ENCODE measurements around the gene PIAS2.
"Not testable (repeated sequence)": the region's sequence is repeated elsewhere in the genome, so short reads cannot be mapped to it uniquely, and the experiment has no call there.

PIAS2 gene

DNA sequence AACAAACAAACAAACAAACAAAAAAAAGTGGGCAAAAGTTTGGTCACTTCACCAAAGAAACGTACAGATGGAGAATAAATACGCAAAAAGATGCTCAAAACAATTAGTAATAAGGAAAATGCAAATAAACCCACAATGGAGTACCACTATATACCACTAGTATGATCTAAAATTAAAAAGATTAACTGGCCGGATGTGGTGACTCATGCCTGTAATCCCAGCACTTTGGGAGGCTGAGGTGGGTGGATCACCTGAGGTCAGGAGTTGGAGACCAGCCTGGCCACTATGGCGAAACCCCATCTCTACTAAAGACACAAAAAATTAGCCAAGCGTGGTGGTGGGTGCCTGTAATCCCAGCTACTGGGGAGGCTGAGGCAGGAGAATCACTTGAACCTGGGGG is 84.9 kb downstream of the PIAS2 start:
- not testable (repeated sequence) for DNase-seq (ENCODE audit: low spot score)

- DNase-seq (ENCODE audit: low spot score), result no peak
Measured at GRCh38 chr18:46831434-46831833, 85.9 kb downstream of the PIAS2 start.

- no peak for DNase-seq (ENCODE audit: low spot score)
Measured at GRCh38 chr18:46830633-46831032, 86.7 kb downstream of the PIAS2 start.

DNA sequence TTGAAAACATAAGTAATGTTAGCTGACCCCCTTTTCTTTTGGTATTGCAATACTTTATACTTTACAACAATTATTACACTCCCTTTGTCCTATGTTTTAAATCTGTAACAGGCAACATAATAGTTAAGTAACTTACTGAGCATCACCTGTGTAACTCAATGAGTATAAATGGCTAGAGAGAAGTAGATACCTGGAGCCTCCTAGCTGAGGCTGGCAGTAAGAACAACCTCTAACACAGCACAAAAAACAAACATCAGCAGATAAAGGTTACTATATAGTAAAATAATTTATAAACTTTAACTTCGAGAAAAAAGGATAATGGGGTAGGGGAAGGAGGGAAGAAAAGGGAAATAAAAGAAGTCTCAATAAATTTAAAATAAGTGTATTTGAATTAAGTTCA is 87.4 kb downstream of the PIAS2 start:
- no peak for DNase-seq (ENCODE audit: low spot score)

DNA sequence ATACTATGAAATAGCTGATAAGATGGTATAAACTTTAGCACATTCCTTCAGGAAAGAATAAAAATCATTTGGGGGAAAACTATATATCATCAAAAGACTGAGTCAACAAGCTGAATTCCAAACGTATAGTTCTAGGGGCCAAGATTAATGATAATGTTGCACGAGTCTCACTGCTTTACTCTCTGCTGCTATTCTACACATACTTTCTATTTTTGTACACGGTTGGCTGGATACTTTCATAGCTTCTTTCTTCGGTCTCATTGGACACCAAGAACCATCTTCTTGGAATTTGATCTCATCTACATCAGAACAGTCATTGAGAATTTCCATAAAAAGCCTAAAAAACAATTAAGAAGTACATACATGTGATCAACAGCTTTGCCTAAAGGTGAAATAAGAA is 87.8 kb downstream of the PIAS2 start:
- no peak for DNase-seq (ENCODE audit: low spot score)

DNA sequence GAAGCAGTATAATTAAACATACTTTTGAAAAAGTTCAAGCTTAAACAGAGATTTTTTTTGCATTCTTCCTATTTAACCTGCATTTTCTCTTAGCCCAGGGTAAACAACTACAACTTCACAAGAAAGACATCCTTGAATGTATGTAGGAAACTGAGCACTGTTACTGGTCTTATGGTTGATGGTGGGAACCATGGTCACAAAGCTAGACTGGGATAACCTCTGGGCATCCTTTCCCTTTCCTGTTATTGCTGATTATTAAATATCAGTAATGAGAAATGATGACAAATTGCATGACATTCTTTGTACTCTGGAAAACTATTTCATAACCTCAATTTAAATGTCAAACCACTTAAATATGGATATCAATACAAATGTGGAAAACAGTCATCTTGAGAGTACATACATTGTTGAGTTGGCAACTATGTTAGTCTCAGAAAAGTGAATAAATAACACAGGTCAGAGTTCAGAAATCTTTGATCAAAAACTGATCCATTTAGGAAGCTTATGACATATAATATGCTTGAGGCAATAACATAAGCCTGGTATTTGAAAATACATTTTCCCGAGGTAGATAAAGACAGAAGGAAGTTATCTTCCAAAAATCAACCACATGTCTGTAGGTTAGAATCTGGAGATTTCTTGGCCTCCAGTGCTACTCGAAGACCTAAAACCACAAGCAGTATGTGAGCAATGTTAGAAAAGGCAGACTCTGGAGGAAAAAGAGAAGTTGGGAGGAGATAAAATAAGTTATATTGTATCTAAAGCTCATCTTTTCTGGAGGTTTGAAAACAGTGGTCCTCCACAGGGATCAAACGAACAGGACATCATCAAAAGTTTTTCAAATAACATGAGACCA is 95.2 kb downstream of the PIAS2 start:
- no peak for DNase-seq (ENCODE audit: low spot score)

DNA sequence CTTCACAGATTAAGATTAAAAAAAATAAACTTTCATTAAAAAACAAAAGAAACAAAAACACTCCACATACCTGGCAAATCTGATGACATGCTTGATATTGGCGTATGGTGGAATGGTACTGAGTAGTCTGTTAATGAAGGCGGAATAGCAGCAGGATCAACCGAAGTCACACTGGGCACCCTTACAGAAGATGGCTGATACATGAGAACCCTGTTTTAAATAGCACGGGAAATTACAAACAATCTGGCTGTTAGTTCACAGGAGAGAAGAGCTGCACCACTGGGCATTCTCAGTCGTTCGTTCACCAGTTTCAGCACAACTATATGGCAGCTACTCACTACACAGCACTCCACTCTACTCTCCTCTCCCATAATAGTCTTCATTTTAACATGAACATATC is 96.4 kb downstream of the PIAS2 start:
- no peak for DNase-seq (ENCODE audit: low spot score)

- no peak for DNase-seq (ENCODE audit: low spot score)
Measured at GRCh38 chr18:46815661-46816060, 101.6 kb downstream of the PIAS2 start.

DNA sequence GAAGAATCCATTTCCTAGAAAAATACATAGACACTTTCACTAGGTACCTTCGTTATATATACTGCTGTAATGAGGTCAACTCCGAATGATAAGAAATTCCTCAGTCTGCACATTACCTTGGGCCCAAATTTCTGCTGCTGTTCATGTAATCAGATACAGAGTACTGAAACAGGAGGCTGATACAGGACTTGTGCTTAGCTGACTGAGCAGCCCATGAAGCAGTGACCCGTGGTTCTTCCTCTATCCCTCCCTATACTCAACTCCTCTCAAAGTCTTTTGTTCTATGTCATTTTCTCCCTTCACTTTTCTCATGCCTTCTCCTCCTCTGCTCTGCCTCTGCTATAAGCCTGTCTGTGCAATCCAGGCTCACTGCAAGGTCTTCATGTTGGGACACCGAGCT is 102.9 kb downstream of the PIAS2 start:
- DNase-seq (ENCODE audit: low spot score), result no peak

DNA sequence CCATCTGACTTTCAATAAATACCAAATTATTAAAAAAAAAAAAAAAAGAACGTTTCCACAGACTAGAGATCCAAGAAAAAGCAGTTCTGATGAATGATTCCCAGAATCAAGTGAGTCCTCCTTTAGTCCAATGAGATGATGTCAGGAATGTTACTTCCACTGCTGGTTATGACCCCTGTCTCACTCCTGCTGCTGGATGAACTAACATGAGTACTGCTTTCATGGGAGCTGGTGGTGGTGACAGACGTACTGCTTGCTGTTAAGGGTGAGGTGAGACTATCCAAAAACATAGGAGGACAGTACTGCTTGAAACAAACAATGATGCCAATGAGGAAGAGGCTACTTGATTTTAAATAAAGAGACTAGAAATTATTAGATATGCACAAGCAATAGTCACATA is 105.0 kb downstream of the PIAS2 start:
- no peak for DNase-seq (ENCODE audit: low spot score)

- no peak for DNase-seq (ENCODE audit: low spot score)
Measured at GRCh38 chr18:46810481-46811000, 106.8 kb downstream of the PIAS2 start.

GRCh38 chr18:46809145-46809544 is 108.2 kb downstream of the PIAS2 start:
- no peak for DNase-seq (ENCODE audit: low spot score)

DNA sequence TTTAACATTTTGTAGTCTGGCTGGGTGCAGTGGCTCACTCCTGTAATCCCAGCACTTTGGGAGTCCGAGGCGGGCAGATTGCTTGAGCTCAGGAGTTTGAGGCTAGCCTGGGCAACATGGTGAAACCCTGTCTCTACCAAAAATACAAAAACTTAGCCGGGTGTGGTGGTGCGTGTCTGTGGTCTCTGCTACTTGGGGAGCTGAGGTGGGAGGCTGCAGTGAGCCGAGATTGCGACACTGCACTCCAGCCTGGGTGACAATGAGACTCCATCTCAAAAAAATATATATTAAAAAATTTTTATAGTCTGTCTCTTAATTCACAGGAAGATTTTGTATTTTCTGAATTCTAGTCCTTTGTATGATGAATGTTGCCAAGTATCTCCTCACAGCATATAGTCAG is 121.4 kb downstream of the PIAS2 start:
- DNase-seq (ENCODE audit: low spot score), result not testable (repeated sequence)

DNA sequence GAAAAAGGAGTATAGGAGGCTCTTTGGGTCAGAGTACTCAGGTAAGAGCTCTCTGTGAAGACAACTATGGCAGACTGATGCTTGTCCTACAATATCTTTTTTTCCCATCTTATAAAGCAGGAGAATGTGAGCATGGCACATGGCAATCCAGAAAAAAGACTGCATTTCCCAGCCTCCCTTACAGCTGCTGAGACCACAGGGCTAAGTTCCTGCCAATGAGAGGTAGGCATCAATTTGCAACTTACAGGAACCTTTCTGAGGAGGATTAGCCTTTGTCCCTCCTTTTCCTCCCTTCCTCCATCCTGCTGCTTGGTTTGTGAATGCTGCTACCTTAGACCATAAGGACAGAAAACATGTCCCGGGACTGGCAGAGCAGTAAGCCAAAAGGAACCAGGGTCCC is 122.7 kb downstream of the PIAS2 start:
- DNase-seq (ENCODE audit: low spot score), result no peak

DNA sequence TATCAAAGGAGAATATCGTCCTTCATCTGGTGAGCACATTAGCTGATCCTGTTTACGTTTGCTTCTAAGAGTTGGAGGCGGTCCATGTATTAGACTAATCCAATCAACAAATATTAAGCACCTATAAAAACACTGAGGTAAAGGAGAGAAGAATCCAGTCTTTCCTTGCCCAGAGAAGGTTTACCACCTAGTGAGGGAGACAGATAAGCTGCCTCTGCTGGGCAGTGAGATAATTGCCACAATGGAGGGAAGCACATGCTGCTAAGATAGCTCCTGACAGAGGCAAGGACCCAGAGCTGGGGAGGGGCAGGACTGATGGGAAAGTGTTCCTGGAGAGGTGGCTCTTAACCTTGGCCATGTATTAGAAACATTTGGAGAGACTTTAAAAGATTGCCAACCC is 123.7 kb downstream of the PIAS2 start:
- no peak for DNase-seq (ENCODE audit: low spot score)

DNA sequence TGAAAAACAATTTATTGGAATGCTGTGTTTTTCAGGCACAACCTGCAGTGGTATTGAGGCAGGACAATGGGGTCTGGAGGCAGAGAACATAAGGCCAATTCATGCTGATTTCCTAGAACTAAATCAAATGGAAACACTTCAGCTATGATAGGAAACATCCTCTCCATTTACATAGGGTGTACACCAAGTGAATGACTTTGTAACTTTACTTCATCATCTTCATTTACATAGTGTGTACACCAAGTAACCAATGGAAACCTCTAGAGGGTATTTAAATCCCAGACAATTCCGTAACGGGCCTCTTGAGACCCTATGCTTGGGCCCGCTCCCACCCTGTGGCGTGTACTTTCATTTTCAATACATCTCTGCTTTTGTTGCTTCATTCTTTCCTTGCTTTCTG is 128.2 kb downstream of the PIAS2 start:
- DNase-seq (ENCODE audit: low spot score), result no peak

DNA sequence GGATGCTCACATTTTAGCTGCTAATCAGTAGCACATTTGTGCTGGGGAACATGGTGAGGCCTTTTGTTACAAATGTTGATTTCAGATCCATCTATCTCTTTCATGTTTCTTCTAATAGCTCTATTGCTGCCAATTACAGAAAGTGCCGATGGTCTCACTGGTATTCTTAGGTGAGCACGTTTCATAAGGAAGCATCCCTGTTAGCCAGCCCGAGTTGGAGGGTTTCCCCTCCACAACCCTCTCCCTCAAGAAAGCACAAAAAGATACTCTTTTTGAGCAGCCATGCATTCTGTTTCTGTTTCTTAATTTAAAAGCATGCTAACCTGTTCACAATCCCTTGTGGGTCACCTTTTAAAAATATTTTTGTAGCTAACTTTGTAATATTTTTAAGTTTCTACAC is 129.6 kb downstream of the PIAS2 start:
- DNase-seq (ENCODE audit: low spot score), result no peak

DNA sequence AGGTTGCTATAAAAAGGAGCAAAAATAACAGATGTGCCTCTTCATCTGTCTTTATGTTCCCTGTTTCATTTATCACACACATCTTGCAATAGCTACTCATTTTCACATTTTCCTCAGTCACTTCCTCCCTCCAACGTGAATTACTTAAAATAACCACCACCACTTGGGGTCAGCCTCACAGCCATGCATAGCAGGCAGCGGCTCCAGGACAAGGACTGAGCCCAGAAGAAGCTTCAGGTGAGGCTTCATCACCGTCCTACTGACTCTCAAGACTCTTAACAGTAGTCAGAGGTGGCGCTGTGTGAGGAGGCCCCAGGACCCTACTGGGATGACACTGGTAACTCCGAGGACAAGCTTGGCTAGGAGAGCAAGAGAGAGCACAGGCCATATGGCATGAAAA is 144.9 kb downstream of the PIAS2 start:
- DNase-seq (ENCODE audit: low spot score), result no peak

DNA sequence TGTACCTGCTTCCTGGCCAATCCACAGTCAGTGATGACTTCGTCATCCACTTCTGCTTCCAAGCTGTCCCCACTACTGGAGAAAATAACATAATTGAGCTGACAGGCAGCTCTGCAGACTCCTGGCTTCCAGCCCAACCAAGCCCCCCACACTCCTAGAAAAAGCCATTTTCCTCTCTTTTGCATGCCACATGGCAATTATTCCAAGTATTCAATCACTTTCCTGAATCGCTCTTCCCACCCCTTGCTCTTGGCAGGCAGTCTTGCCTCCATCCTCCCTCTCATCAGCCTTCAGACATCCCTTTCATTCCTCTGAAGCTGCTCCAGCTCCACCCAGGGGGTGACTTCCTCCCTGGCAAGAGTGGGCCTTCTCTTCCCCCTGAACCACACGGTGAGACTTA is 146.2 kb downstream of the PIAS2 start:
- DNase-seq (ENCODE audit: low spot score), result no peak

DNA sequence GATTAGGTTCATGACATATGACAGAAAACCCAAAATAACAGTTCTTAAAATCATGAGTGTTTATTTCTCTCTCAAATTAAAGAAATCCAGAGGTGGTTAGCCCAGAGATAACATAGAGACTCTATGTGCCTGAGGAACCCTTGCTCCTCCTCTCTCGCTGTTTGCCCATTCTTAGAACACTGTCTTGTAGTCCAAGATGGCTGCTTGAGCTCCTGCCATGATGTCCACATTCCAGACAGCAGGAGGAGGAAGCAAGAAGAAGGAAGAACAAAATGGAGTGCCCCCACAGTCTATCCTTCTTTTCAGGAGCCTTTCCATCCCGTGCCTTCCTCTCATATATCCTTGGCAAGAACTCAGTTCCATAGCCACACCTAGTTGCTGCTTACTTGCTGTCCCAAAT is 146.6 kb downstream of the PIAS2 start:
- DNase-seq (ENCODE audit: low spot score), result no peak

DNA sequence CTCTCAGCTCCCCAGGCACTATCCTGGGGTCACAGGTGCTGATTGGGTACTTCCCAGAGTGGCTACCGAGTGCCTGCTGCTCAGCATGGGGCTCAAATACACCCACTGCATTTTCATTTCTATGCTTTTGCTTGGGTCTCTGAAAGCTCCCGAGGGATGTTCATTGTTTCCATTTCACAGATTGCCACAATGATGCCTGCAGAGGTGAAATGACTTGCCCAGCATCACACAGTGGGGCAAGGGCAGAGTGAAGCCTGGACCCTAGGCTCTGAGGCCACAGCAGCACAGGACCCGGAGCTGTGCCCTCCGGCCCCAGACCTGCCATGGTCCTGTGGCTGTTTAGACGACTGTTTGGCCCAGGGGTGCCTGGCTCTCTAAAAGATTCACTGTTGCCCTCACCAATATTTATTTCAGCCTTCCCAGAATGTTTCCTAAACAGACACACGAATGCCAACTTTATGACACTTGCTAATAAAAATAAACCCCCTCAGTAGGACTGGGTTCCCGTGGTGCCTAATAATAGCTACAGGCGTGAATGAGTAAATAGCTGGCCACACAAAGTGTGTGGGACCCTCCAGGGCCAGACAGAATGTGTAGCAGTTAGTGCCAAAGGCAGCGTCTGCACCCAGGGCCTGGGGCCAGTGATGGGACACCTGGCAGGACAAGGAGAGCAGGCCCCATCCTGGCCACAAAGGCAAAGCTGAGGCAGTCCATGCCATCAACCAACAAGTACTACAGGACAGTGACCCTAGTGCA is 149.0 kb downstream of the PIAS2 start:
- DNase-seq (ENCODE audit: low spot score), result no peak

- no peak for DNase-seq (ENCODE audit: low spot score)
Measured at GRCh38 chr18:46767217-46767616, 150.1 kb downstream of the PIAS2 start.

DNA sequence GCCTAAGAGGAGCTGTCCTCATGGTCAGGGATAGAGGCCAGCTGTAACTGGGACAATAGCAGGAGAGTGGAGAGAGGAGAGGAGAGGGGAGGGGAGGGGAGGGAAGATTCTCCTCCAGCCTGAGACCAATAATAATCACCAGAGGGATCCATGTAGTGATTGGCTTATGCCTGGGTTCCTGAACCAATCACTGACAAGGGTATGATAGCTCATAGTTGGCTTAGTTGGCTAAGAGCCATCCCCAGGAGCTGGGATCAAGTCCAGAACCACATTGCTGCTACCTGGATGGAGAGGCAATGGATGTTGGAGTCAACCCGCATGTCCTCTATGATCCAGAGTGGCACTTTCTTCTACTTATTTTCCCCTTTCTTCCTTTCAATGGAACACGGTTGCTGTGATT is 152.7 kb downstream of the PIAS2 start:
- no peak for DNase-seq (ENCODE audit: low spot score)

All from germinal center (tissue), 1 donor.